ENCODE measurements around the gene PRELID3B. TPM values are rescaled to one million over a fixed set of nuclear protein-coding genes. Genes with fewer than 3 reads are reported as not detected.

The PRELID3B gene
- total RNA-seq, 4 donors from 2014 or later = 25.4 to 42.2 (median 32.8) TPM

GRCh38 chr20:59082077-59082740, 39.6 kb upstream of the PRELID3B start:
- no peaks in the 10 kb centered on the region for H3K36me3 ChIP-seq
- H3K9me3 ChIP-seq = no peaks in the 10 kb centered on the region
- H3K4me3 ChIP-seq = no peak overlapping the region
- 37% methylated on average over 3 of the region's 3 CpGs for WGBS
- peaks cover 10% of the 10 kb centered on the region for H3K4me1 ChIP-seq
- no peak overlapping the region for H3K27ac ChIP-seq
- peaks cover 23% of the 10 kb centered on the region for H3K27me3 ChIP-seq
- no peak for DNase-seq (ENCODE audit: low spot score in 2 of 2)
- TF ChIP-seq POLR2A (IDR thresholded peaks at IDR 0.05) = no peak
- TF ChIP-seq, protein P1, sequence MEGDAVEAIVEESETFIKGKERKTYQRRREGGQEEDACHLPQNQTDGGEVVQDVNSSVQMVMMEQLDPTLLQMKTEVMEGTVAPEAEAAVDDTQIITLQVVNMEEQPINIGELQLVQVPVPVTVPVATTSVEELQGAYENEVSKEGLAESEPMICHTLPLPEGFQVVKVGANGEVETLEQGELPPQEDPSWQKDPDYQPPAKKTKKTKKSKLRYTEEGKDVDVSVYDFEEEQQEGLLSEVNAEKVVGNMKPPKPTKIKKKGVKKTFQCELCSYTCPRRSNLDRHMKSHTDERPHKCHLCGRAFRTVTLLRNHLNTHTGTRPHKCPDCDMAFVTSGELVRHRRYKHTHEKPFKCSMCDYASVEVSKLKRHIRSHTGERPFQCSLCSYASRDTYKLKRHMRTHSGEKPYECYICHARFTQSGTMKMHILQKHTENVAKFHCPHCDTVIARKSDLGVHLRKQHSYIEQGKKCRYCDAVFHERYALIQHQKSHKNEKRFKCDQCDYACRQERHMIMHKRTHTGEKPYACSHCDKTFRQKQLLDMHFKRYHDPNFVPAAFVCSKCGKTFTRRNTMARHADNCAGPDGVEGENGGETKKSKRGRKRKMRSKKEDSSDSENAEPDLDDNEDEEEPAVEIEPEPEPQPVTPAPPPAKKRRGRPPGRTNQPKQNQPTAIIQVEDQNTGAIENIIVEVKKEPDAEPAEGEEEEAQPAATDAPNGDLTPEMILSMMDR (IDR thresholded peaks at IDR 0.05) = peak in 1 of 2 donors; percentile 25

DNA sequence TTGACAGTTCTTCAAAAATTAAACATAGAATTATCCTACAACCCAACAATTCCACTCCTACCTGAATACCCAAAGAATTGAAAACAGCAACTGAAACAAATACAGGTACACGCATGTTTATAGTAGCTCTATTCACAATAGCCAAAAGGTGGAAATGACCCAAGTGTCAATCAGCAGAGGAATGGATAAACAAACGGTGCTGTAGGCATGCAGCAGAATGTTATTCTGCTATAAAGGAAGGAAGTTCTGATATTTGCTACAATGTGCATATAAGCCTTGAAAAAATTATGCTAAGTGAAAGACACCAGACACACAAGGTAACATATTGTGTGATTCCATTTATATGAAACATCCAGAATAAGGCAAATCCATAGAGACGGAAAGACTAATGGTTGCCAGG, 38.5 kb upstream of the PRELID3B start:
- Histone ChIP-seq H3K36me3 (no peaks in the 10 kb centered on the region), H3K4me1 (peaks cover 10% of the 10 kb centered on the region), H3K4me3 (no peak overlapping the region), H3K27me3 (peaks cover 23% of the 10 kb centered on the region), H3K9me3 (no peaks in the 10 kb centered on the region), H3K27ac (no peak overlapping the region)
- WGBS = 51% methylated on average over 3 of the region's 3 CpGs
- TF ChIP-seq POLR2AphosphoS5 (IDR thresholded peaks at IDR 0.05) = no peak
- TF ChIP-seq, protein P1 (IDR thresholded peaks at IDR 0.05) = no peak
- TF ChIP-seq EP300 (IDR thresholded peaks at IDR 0.05) = no peak
- TF ChIP-seq POLR2A (IDR thresholded peaks at IDR 0.05) = no peak
- DNase-seq (ENCODE audit: low spot score in 2 of 2) = no peak

GRCh38 chr20:59078231-59078630, 35.6 kb upstream of the PRELID3B start:
- TF ChIP-seq POLR2AphosphoS5 (IDR thresholded peaks at IDR 0.05) (no peak), EP300 (IDR thresholded peaks at IDR 0.05) (no peak), POLR2A (IDR thresholded peaks at IDR 0.05) (no peak)
- TF ChIP-seq, protein P1 (IDR thresholded peaks at IDR 0.05) = no peak
- WGBS = 76% methylated on average over 5 of the region's 5 CpGs
- no peaks in the 10 kb centered on the region for H3K36me3 ChIP-seq
- no peak for DNase-seq (ENCODE audit: low spot score in 2 of 2)
- no peak overlapping the region for H3K4me3 ChIP-seq
- no peak overlapping the region for H3K27ac ChIP-seq
- no peaks in the 10 kb centered on the region for H3K4me1 ChIP-seq
- H3K27me3 ChIP-seq = peaks cover 24% of the 10 kb centered on the region
- H3K9me3 ChIP-seq = no peaks in the 10 kb centered on the region

- WGBS = 58% methylated on average over 1 of the region's 1 CpG
- TF ChIP-seq EP300 (IDR thresholded peaks at IDR 0.05) = no peak
- TF ChIP-seq, protein P1 (IDR thresholded peaks at IDR 0.05) = no peak
- TF ChIP-seq POLR2A (IDR thresholded peaks at IDR 0.05) = no peak
- TF ChIP-seq POLR2AphosphoS5 (IDR thresholded peaks at IDR 0.05) = no peak
- no peaks in the 10 kb centered on the region for H3K36me3 ChIP-seq
- no peaks in the 10 kb centered on the region for H3K4me1 ChIP-seq
- H3K4me3 ChIP-seq = no peak overlapping the region
- H3K9me3 ChIP-seq = no peaks in the 10 kb centered on the region
- DNase-seq (ENCODE audit: low spot score in 2 of 2) = no peak
- no peak overlapping the region for H3K27ac ChIP-seq
- H3K27me3 ChIP-seq = peaks cover 24% of the 10 kb centered on the region
These were observed 35.1 kb upstream of the PRELID3B start for GRCh38 chr20:59077705-59078104.

GRCh38 chr20:59075934-59076508, 33.4 kb upstream of the PRELID3B start:
- Histone ChIP-seq H3K4me3 (no peak overlapping the region), H3K27me3 (peaks cover 24% of the 10 kb centered on the region), H3K36me3 (no peaks in the 10 kb centered on the region), H3K9me3 (no peaks in the 10 kb centered on the region), H3K4me1 (no peaks in the 10 kb centered on the region), H3K27ac (no peak overlapping the region)
- DNase-seq (ENCODE audit: low spot score in 2 of 2) = no peak
- TF ChIP-seq, protein P1 (IDR thresholded peaks at IDR 0.05) = no peak
- TF ChIP-seq POLR2A (IDR thresholded peaks at IDR 0.05) = no peak
- no peak for TF ChIP-seq EP300 (IDR thresholded peaks at IDR 0.05)
- no peak for TF ChIP-seq POLR2AphosphoS5 (IDR thresholded peaks at IDR 0.05)
- WGBS = 60% methylated on average over 4 of the region's 4 CpGs

All from suprapubic skin (tissue), 4 donors.